ENCODE measurements around the gene PREX1.
"Not testable (repeated sequence)": the region's sequence is repeated elsewhere in the genome, so short reads cannot be mapped to it uniquely, and the experiment has no call there.

PREX1 gene

GRCh38 chr20:48827855-48828733 lies at the start of gene PREX1:
PREX1 (minus strand) TSS chr20:48827999; CDS start chr20:48827860, 139 bp downstream.
- DNase-seq, result peak; percentile 22

GRCh38 chr20:48877304-48877703 lies 49.5 kb upstream of the PREX1 start:
- DNase-seq, result no peak

GRCh38 chr20:48875914-48876240 lies 48.1 kb upstream of the PREX1 start:
- DNase-seq, result no peak

- DNase-seq, result peak; percentile 67
These were observed 47.6 kb upstream of the PREX1 start for GRCh38 chr20:48875233-48875913.

GRCh38 chr20:48869442-48869841 lies 41.6 kb upstream of the PREX1 start:
- DNase-seq, result not testable (repeated sequence)

- DNase-seq, result peak; percentile 88
These were observed 39.1 kb upstream of the PREX1 start for GRCh38 chr20:48866936-48867335.

- no peak for DNase-seq
These were observed 37.0 kb upstream of the PREX1 start for GRCh38 chr20:48864738-48865318.

- DNase-seq, result no peak
These were observed 36.5 kb upstream of the PREX1 start for GRCh38 chr20:48864254-48864653.

GRCh38 chr20:48862279-48862678 lies 34.5 kb upstream of the PREX1 start:
- DNase-seq, result no peak

- no peak for DNase-seq
These were observed 33.6 kb upstream of the PREX1 start for GRCh38 chr20:48861444-48861843.

- DNase-seq, result no peak
These were observed 30.4 kb upstream of the PREX1 start for GRCh38 chr20:48858075-48858790.

GRCh38 chr20:48856130-48856529 lies 28.3 kb upstream of the PREX1 start:
- DNase-seq, result no peak

- DNase-seq, result no peak
These were observed 27.2 kb upstream of the PREX1 start for GRCh38 chr20:48855046-48855445.

GRCh38 chr20:48852609-48853008 lies 24.8 kb upstream of the PREX1 start:
- DNase-seq, result no peak

GRCh38 chr20:48851579-48851978 lies 23.8 kb upstream of the PREX1 start:
- DNase-seq, result no peak

GRCh38 chr20:48850977-48851299 lies 23.1 kb upstream of the PREX1 start:
- no peak for DNase-seq

GRCh38 chr20:48850257-48850976 lies 22.6 kb upstream of the PREX1 start:
- DNase-seq, result no peak

- DNase-seq, result no peak
These were observed 22.0 kb upstream of the PREX1 start for GRCh38 chr20:48849779-48850178.

- DNase-seq, result no peak
These were observed 21.5 kb upstream of the PREX1 start for GRCh38 chr20:48849299-48849698.

- no peak for DNase-seq
These were observed 19.9 kb upstream of the PREX1 start for GRCh38 chr20:48847498-48848205.

GRCh38 chr20:48846516-48847492 lies 19.0 kb upstream of the PREX1 start:
- DNase-seq, result no peak

Data from DMS79 (cell line).